ENCODE measurements around the gene IGFBP7.
A peak's percentile ranks its signal among the peaks of the same experiment; 100 is the strongest.

IGFBP7 gene, protein sequence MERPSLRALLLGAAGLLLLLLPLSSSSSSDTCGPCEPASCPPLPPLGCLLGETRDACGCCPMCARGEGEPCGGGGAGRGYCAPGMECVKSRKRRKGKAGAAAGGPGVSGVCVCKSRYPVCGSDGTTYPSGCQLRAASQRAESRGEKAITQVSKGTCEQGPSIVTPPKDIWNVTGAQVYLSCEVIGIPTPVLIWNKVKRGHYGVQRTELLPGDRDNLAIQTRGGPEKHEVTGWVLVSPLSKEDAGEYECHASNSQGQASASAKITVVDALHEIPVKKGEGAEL

DNA sequence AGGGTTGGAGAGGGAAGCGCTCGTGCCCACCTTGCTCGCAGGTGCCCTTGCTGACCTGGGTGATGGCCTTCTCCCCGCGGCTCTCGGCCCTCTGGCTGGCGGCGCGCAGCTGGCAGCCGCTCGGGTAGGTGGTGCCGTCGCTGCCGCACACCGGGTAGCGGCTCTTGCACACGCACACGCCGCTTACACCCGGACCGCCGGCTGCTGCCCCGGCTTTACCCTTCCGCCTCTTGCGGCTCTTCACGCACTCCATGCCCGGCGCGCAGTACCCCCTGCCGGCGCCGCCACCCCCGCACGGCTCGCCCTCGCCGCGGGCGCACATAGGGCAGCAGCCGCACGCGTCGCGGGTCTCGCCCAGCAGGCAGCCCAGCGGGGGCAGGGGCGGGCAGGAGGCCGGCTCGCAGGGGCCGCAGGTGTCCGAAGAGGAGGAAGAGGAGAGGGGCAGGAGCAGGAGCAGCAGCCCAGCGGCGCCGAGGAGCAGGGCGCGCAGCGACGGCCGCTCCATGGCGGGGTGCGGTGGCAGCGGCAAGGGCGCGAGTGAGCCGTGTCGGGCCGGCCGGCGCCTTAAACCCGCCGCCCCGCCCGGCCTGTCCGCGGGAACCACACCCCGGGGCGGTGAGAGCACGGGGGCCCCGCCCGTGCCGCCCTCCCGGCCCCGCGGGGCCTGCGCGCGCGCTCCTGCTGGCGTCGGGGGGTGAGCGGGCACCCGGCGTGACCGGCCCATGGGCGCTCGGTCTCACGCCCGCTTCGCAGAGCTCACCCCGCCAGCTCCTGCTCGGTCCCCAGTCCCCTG is at the start of gene IGFBP7:
Gene IGFBP7 (minus strand): TSS at position 539 of the 793 bp plus-strand sequence. CDS start 34 bp downstream, at position 505.
- Histone ChIP-seq H3K36me3 (ENCODE audit: control insufficient read depth, insufficient read depth, low read length) (no peaks in the 10 kb centered on the region), H3K27me3 (ENCODE audit: control insufficient read depth, insufficient read depth, low read length) (peaks cover 24% of the 10 kb centered on the region), H3K4me1 (ENCODE audit: control insufficient read depth, insufficient read depth, low read length) (peaks cover 7% of the 10 kb centered on the region), H3K9ac (ENCODE audit: low read length) (peak within 1 kb of the TSS; percentile 61), H3K9me3 (ENCODE audit: control insufficient read depth, low read length) (no peaks in the 10 kb centered on the region), H3K4me3 (ENCODE audit: low read length) (peak within 1 kb of the TSS; percentile 51)

DNA sequence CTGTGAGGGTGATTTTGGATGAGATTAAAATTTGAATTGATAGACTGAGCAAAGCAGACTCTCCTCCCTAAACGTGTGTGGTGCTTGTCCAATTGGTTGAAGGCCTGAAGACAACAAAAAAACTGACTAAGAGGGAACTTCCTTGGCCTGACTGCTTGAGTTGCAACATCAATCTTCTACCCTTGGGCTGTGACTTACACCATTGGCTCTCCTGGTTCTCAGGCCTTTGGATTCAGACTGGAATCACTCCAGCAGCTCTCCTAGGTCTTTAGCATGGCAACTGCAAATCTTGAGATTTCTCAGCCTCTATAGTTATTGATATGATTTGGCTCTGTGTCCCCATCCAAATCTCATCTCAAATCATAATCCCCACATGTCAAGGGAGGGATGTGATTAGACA is 49.7 kb upstream of the IGFBP7 start:
- Histone ChIP-seq H3K9ac (ENCODE audit: low read length) (no peak overlapping the region), H3K36me3 (ENCODE audit: control insufficient read depth, insufficient read depth, low read length) (no peaks in the 10 kb centered on the region), H3K4me1 (ENCODE audit: control insufficient read depth, insufficient read depth, low read length) (no peaks in the 10 kb centered on the region), H3K9me3 (ENCODE audit: control insufficient read depth, low read length) (no peaks in the 10 kb centered on the region), H3K27me3 (ENCODE audit: control insufficient read depth, insufficient read depth, low read length) (peaks cover 4% of the 10 kb centered on the region), H3K4me3 (ENCODE audit: low read length) (no peak overlapping the region)

DNA sequence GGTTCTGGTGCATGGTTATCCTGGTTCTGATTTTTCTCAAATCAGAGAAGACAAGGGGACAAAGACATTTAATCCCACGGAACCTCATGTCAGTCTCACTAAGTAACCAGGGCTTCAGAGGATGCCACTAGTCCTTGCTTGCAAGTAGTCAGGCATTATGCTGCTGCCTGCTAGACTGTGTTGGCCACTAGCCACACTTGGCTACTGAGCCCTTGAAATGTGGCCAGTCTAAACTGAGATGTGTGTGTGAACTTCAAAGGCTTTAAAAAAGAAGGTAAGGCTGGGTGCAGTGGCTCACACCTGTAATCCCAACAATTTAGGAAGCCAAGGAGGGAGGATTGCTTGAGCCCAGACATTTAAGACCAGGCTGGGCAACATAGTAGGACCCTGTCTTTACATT is 48.6 kb upstream of the IGFBP7 start:
- H3K4me1 ChIP-seq (ENCODE audit: control insufficient read depth, insufficient read depth, low read length): no peaks in the 10 kb centered on the region
- no peaks in the 10 kb centered on the region for H3K27me3 ChIP-seq (ENCODE audit: control insufficient read depth, insufficient read depth, low read length)
- H3K4me3 ChIP-seq (ENCODE audit: low read length): no peak overlapping the region
- H3K36me3 ChIP-seq (ENCODE audit: control insufficient read depth, insufficient read depth, low read length): no peaks in the 10 kb centered on the region
- no peak overlapping the region for H3K9ac ChIP-seq (ENCODE audit: low read length)
- H3K9me3 ChIP-seq (ENCODE audit: control insufficient read depth, low read length): no peaks in the 10 kb centered on the region

DNA sequence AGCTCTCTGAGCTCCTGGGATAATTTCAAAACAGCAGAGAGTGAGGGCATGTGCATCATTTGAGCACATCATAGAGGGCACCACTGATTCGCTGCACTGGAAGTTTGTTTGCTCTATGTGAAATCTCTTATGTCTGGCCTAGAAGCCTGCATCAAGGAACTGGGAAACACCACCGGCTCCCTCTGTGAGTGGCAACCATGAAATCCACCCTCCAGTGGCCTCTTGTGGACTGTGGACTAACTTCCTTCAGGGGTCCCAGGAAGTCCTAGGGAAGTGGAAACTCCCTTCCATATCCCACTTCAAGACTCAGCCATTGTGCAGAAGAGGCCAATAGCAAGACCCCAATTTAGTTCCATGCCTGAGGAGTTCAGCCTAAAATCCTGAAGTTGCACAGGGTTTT is 48.0 kb upstream of the IGFBP7 start:
- no peak overlapping the region for H3K9ac ChIP-seq (ENCODE audit: low read length)
- no peaks in the 10 kb centered on the region for H3K4me1 ChIP-seq (ENCODE audit: control insufficient read depth, insufficient read depth, low read length)
- no peak overlapping the region for H3K4me3 ChIP-seq (ENCODE audit: low read length)
- no peaks in the 10 kb centered on the region for H3K36me3 ChIP-seq (ENCODE audit: control insufficient read depth, insufficient read depth, low read length)
- H3K9me3 ChIP-seq (ENCODE audit: control insufficient read depth, low read length): no peaks in the 10 kb centered on the region
- no peaks in the 10 kb centered on the region for H3K27me3 ChIP-seq (ENCODE audit: control insufficient read depth, insufficient read depth, low read length)

DNA sequence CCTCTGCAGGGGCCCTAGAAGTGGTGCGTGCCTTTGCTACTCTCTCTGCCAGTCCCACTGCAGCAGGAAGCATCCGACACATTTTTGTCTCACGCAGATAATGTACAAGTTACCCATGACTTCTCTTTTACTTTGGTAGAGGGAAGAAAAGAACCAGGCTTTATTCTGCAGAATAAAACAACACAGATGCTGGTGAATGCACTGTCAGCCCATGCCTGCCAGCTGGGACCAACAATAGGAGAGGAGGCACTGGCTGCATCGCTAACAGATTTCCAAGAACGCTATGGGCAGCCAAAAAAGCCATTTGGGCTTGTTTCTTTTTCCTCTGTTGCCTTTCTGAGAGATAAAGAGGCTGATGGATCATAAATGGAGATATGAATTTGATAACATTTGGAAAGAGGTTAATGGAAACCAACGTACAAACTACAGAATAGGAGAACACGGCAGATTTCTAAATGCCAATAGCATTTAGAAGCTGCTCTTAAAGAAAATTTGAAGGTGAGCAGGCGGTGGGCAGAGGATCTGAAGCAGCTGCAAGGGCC is 47.5 kb upstream of the IGFBP7 start:
- H3K4me3 ChIP-seq (ENCODE audit: low read length): no peak overlapping the region
- no peak overlapping the region for H3K9ac ChIP-seq (ENCODE audit: low read length)
- H3K4me1 ChIP-seq (ENCODE audit: control insufficient read depth, insufficient read depth, low read length): no peaks in the 10 kb centered on the region

DNA sequence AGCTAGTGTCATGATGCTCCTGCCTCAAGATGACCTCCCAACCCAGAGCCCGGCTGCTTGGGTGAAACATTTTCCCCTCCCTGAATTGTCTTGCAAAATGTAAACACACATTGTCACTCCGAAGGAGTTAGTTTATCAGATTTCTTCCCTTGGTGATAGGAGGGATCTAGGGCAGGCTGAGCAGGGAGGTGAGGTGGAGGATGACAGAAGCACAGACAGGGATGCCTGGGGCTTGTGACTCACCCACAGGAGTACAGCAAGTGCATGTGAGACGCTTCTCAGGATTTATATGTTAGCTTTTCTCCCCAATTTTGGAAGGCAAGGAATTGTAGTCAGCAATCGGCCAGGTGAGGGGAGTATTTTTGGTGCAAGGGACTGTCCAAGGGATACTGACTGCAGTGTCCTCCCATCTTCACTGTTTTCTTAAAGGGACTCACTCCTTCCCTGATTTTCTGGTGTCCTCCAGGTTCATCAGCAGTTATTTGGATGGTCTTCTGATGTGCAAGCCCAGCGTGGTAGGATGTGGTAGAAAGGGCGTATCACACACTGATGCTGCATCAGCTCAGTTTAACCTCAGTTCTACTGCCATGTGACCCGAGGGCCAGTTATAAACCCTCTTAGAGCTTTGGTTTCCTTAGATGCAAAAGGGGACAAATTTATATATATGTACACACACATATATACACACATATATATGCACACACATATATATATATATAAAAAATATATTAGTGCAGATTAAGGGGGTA is 46.2 kb upstream of the IGFBP7 start:
- Histone ChIP-seq H3K27me3 (ENCODE audit: control insufficient read depth, insufficient read depth, low read length) (no peaks in the 10 kb centered on the region), H3K9me3 (ENCODE audit: control insufficient read depth, low read length) (no peaks in the 10 kb centered on the region), H3K4me1 (ENCODE audit: control insufficient read depth, insufficient read depth, low read length) (no peaks in the 10 kb centered on the region), H3K4me3 (ENCODE audit: low read length) (no peak overlapping the region), H3K9ac (ENCODE audit: low read length) (no peak overlapping the region), H3K36me3 (ENCODE audit: control insufficient read depth, insufficient read depth, low read length) (no peaks in the 10 kb centered on the region)

More for the DNA sequence above, 47.5 kb upstream of the IGFBP7 start:
- Histone ChIP-seq H3K9me3 (ENCODE audit: control insufficient read depth, low read length) (no peaks in the 10 kb centered on the region), H3K27me3 (ENCODE audit: control insufficient read depth, insufficient read depth, low read length) (no peaks in the 10 kb centered on the region), H3K36me3 (ENCODE audit: control insufficient read depth, insufficient read depth, low read length) (no peaks in the 10 kb centered on the region)

DNA sequence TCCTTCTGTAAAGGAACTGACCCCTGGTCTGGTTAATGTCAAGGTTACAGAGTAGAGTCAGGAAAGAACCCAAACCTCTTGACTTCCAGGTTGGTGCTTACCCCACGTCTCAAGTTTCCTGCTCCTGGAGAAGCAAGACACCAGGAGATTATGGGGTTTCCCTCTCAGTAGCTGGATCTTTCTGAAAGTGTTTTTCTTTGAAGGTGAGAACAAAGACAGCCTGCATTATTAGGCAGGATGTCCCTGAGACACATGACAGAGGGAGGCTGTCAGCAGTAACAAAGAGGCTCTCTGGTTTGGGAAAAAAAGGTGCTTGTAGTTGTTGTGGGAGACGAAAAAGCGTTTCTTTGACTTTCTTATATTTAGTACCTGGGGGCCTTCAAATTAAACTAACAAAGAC is 44.7 kb upstream of the IGFBP7 start:
- H3K27me3 ChIP-seq (ENCODE audit: control insufficient read depth, insufficient read depth, low read length): no peaks in the 10 kb centered on the region
- no peak overlapping the region for H3K9ac ChIP-seq (ENCODE audit: low read length)
- no peaks in the 10 kb centered on the region for H3K9me3 ChIP-seq (ENCODE audit: control insufficient read depth, low read length)
- H3K4me1 ChIP-seq (ENCODE audit: control insufficient read depth, insufficient read depth, low read length): no peaks in the 10 kb centered on the region
- no peaks in the 10 kb centered on the region for H3K36me3 ChIP-seq (ENCODE audit: control insufficient read depth, insufficient read depth, low read length)
- H3K4me3 ChIP-seq (ENCODE audit: low read length): no peak overlapping the region

DNA sequence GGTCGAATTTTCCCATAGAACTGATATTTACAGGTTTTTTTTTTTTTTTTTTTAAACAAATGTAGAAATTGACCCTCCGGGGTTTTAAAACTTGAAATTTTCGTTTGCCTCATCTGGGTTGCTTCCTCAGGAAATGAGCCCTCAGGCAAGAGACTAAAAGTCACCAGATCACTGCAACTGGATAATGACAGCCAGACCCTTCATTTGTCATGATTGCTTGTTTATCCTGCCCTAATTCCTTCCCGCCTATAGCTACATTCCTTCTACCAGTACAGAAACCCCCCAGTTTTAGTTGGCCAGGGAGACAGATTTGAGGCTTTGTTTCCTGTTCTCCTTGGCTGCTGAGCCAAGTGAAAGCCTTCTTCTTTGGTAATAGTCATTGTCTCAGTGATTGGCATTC is 44.0 kb upstream of the IGFBP7 start:
- Histone ChIP-seq H3K4me3 (ENCODE audit: low read length) (no peak overlapping the region), H3K4me1 (ENCODE audit: control insufficient read depth, insufficient read depth, low read length) (no peaks in the 10 kb centered on the region), H3K9me3 (ENCODE audit: control insufficient read depth, low read length) (no peaks in the 10 kb centered on the region), H3K9ac (ENCODE audit: low read length) (no peak overlapping the region), H3K27me3 (ENCODE audit: control insufficient read depth, insufficient read depth, low read length) (no peaks in the 10 kb centered on the region), H3K36me3 (ENCODE audit: control insufficient read depth, insufficient read depth, low read length) (no peaks in the 10 kb centered on the region)

DNA sequence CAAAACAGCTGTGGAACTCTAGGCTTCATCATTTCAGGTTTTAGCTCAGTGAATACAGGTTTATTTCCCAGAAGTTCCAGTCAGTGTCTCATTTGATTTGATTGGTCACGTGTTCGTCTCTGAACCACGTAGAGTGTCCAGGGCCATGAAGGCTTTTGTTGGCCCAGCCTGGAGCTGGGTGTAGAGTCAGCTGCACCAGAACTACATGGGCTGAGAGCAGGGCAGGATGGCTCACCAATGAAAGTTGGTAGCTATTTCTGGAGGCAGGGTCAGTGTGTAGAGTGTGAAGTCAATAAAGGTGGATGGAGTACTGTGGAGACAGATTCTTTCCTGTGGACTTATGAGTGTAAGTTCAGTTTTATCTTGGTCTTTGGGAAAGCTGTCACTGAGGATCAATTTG is 43.0 kb upstream of the IGFBP7 start:
- H3K4me3 ChIP-seq (ENCODE audit: low read length): no peak overlapping the region
- H3K9me3 ChIP-seq (ENCODE audit: control insufficient read depth, low read length): no peaks in the 10 kb centered on the region
- no peak overlapping the region for H3K9ac ChIP-seq (ENCODE audit: low read length)
- no peaks in the 10 kb centered on the region for H3K36me3 ChIP-seq (ENCODE audit: control insufficient read depth, insufficient read depth, low read length)
- H3K4me1 ChIP-seq (ENCODE audit: control insufficient read depth, insufficient read depth, low read length): no peaks in the 10 kb centered on the region
- no peaks in the 10 kb centered on the region for H3K27me3 ChIP-seq (ENCODE audit: control insufficient read depth, insufficient read depth, low read length)

DNA sequence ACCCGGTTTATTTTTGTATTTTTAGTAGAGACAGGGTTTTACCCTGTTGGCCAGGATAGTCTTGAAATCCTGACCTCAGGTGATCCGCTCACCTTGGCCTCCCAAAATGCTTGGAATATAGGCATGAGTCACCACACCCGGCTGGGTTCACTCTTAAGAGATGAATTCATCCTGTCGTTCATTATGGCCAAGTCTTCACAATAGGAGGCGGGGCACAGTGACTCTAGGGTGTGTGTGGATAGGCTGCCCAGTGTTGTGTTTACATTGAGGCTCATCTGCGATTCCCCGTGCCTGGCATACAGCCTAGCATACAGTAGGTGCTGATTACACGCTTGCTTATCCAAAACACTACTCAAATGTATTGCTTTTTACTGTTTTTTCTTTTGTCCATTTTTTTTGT is 41.3 kb upstream of the IGFBP7 start:
- Histone ChIP-seq H3K27me3 (ENCODE audit: control insufficient read depth, insufficient read depth, low read length) (no peaks in the 10 kb centered on the region), H3K36me3 (ENCODE audit: control insufficient read depth, insufficient read depth, low read length) (no peaks in the 10 kb centered on the region), H3K4me3 (ENCODE audit: low read length) (no peak overlapping the region), H3K9ac (ENCODE audit: low read length) (no peak overlapping the region), H3K9me3 (ENCODE audit: control insufficient read depth, low read length) (no peaks in the 10 kb centered on the region), H3K4me1 (ENCODE audit: control insufficient read depth, insufficient read depth, low read length) (no peaks in the 10 kb centered on the region)

DNA sequence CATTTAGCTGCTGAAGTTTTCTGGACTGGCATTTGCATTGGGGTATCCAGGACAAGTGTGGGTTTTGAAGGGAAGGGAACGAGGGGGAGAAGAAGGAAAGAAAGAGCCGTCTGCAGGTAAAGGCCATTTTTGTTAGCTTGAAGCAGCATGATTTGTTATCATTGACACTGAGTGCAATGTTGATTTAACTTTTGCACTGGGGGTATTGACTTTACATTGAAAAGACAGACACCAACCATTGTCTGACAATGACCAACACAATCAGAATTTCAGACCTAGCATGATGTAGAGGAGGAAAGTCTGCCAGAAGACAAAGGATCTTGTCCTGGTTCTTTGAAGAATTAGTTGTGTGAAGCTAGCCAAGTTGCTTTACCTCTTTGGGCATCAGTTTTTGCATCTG is 39.6 kb upstream of the IGFBP7 start:
- H3K4me1 ChIP-seq (ENCODE audit: control insufficient read depth, insufficient read depth, low read length): no peaks in the 10 kb centered on the region
- H3K9ac ChIP-seq (ENCODE audit: low read length): no peak overlapping the region
- H3K9me3 ChIP-seq (ENCODE audit: control insufficient read depth, low read length): no peaks in the 10 kb centered on the region
- no peak overlapping the region for H3K4me3 ChIP-seq (ENCODE audit: low read length)
- no peaks in the 10 kb centered on the region for H3K36me3 ChIP-seq (ENCODE audit: control insufficient read depth, insufficient read depth, low read length)
- H3K27me3 ChIP-seq (ENCODE audit: control insufficient read depth, insufficient read depth, low read length): no peaks in the 10 kb centered on the region
